ENCODE measurements around the gene EBF4.
"Not testable (repeated sequence)": the region's sequence is repeated elsewhere in the genome, so short reads cannot be mapped to it uniquely, and the experiment has no call there.

EBF4 gene

DNA sequence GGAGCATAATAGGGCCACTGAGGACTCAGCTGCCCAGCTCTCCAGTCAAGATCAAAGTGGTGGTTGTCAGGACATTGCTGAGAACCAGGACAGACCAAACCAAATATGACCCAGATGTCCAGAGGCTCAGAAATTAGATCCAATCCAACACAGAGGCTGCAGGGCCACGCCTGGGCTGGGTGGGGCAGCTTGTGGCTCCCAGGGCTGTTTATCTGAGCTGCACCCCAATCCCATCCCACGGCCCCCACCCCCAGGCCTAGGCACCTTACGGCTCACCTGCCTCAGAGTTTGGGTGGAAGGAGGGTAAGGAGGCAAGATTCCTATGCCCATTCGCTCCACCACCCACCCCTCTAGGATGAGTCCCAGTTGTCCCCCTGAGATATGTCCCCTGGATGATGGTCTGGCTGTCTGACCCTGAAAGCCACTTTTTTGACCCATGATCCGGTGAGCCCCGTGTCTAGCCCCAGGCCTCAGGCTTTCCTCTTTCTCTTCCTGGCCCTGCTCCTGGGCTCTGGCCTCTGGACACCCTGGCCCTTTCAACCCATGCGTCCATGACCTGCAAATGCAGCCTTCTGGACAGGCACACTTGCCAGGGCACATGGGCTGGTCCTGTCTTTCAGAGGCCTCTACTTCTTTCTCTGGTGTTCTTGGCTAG, 67.8 kb downstream of the EBF4 start:
- no peak for DNase-seq

DNA sequence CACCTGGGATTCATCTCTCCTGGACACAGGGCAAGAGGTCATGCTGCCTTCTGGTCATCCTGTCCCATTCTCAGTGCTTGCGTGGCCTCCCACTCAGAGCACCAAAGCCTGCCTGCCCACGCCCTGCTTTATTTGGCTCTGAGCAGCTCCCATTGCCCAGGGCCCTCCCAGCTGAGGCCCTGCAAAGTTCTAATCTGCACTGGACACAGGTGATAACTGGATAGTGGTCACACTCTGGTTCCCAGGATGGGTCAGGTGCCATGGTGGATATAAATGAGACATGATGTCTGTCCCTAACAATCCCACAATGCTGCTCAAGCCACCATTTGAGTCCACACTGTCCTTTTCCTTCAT, 68.3 kb downstream of the EBF4 start:
- DNase-seq, result no peak

DNA sequence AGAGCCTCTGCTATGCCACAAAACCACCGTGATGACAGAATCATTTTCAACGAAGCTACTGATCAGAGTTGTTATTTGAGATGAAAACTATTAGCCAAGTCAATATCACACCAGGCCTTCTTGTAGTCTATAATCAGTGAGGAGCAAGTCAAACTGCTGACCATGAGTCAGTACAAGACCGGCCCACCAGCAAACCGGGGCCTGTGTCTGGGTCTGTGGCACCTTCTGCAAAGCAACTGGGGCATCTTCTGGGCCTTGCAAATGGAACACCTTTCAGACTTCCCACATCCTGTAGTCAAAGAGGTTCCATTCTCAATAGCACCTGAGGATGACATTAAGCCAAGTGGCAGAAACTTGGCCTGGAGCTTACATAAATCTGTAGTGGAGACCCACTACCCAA, 69.3 kb downstream of the EBF4 start:
- DNase-seq, result no peak

DNA sequence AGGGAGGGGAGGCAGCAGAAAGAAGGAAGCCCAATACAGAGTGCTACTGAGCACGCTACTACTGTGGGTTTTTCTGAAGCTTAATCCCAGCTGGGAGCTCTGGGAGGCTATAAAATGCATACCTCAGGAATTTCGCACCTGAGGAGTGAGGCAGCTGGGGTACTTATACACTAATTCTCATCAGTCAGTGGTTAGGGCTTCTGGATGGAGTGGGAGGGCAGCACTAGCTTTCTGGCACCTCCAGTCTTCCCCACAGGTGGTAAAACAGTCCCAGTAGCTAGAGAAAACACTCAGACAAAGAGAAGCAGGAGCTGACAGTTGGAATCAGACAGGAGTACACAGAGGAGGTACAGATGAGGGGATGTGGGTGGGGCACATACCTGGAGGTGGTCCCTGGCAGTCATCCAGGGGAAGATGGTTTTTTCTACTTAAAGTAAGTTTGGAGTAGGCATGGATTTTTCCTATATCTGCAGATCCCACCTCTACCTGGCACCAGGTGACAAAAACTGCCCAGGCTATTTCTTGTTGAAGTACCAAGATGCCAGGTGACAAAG, 70.1 kb downstream of the EBF4 start:
- no peak for DNase-seq

DNA sequence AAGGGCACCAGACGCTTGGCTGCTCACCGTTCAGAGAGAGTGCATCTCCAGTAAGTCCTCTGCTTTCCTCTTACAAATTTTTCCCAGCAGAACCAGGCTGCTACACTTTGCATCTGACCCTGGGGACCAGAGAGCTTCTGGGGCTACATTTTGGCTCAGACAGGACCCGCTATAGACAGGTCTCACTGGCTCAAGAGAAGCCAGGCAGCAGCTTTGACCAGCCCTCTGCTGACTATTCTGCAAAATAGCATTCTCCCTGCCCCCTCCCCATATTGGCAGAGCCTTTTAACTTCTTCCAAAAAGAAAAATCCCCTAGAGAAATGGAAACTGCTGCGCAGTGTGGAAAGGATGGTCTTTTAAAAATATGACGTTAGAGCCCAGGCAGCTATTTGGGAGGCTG, 70.6 kb downstream of the EBF4 start:
- no peak for DNase-seq

DNA sequence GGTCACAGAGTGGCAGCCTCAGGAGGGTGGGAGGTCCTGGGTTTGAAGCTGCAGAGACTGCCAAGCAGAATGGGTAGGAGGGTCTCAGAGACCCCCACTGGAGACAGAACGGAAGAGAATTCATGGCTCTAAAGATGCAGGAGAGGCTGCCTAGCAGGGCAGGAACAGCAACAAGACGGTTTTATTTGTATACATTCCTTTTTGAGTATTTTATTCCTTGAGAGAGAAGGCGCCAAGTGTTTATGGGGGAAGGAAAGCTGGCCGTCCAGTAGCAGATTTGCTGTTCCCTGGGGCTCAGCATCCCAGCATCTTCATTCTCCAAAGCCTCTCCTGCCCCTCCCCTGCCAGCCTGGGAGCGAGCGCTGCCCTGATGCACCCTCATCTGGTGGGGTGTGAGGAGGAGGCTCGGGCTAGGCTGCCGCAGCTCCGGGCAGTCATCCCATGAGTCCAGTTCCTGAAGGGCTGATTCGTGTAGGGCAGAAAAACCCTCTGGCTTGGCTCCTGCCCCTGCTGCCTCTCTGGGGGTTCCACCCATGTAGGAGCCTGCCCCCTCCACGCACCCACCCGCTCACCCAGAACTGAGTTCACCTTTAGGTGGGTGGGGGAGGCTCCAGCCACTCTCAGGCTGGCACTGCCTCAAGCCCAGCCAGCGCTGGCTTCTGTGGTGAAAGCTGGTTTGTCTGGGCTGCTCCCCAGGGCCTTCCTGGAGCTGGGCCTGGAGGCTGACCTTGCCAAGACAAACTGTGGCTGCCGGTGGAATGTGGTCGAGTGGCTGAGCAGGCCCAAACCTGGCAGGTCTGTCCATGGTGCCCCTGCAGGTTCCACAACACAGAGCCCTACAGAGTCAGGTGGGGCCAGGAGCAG, 75.4 kb downstream of the EBF4 start:
- no peak for DNase-seq

DNA sequence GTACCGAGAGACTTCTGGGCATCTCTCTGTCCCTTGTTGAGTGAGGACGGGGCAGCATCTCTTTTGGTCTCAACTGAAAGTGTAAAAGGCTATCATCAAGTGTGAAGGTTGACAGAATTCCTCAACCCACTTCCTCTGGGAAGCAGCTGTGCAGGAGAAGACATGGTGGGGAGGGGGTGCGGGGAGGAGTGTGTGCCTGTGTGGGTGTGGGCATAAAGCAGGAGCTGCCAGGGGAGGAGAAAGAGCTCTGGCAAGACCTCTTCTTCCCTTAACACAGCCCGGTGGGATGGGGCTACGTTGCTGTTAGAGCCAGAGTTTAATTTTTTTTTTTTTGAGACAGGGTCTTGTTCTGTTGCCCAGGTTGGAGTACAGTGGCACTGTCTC, 76.0 kb downstream of the EBF4 start:
- DNase-seq, result no peak

DNA sequence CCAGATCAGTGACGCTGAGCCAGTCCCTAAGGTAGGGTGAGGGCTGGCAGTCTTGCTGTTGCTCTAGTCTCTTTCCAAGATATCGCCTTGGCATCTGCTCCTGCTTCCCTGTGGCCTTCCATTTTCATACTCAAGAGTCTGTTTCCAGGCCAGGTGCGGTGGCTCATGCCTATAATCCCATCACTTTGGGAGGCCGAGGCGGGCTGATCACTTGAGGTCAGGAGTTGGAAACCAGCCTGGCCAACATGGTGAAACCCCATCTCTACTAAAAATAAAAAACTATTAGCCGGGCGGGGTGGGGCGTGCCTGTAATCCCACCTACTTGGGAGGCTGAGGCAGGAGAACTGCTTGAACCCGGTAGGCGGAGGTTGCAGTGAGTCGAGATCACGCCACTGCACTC, 77.5 kb downstream of the EBF4 start:
- not testable (repeated sequence) for DNase-seq

DNA sequence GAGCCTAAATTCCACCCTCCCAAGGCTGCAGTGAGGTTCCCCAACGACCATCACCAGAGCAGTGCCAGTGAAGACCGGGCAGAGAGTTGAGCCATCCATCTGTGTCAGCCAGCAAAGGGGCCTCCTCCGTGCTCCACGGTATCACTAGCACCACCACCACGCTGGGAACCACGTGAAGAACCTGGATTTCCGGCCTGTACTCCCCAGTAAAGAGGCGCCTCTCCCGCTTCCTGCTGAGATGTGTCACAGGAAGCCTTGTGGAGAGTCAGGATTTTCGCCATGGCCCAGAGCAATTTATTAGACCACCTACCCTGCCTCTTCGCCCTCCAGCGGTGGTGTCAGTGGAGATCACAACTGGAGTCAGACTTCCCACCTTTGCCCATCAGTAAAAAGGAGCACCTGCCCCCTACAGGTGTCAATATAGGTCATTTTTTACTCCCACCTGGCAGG, 79.1 kb downstream of the EBF4 start:
- no peak for DNase-seq

DNA sequence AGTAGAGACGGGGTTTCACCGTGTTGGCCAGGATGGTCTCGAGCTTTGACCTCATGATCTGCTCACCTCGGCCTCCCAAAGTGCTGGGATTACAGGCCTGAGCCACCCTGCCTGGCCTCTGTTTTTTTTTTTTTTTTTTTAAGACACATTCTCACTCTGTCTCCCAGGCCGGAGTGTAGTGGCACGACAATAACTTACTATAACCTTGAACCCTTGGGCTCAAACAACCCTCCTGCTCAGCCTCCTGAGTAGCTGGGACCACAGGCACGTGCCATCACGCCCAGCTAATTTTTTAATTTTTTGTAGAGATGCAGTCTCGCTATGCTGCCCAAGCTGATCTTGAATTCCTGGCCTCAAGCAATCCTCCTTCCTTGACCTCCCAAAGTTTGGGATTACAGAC, 81.2 kb downstream of the EBF4 start:
- DNase-seq, result no peak

DNA sequence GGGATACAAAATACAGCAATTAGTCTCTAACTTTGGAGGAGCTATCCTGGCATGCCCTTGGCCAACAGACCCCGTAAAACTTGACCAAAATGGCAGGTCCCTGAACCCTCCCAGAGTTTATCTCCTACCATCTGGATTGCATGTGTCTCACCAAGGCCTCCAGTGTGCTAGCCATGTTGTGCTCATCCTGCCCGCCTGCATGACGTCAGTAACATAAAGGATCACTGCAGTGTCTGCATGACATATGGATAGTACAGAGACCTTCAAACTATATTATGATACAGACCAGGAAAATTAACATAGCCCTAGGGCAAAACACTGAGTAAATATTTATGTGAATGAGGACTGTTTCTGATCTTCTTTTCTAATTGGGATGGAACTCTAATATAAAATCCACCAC, 82.6 kb downstream of the EBF4 start:
- DNase-seq, result no peak

DNA sequence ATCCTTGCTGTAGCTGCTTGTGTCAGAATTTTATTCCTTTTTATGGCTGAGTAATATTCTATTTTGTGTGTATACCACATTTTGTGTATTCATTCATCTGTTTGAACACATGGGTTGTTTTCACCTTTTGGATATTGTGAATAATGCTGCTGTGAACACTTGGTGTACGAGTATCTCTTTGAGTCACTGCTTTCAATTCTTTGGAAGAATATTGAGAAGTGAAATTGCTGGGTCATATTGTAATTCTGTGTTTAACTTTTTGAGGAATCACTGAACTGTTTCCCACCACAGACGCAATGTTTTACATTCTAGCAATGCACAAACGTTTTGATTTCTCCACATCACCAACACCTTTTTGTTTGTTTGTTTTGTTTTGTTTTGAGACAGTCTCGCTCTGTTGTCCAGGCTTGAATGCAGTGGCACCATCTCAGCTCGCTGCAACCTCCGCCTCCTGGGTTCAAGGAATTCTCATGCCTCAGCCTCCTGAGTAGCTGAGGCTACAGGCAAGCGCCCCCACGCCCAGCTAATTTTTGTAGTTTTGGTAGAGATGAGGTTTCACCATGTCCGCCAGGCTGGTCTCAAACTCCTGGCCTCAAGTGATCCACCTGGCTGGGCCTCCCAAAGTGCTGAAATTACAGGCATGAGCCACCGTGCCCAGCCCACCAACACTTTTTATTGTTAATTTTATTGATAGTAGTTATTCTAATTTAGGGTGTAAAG, 86.2 kb downstream of the EBF4 start:
- no peak for DNase-seq

DNA sequence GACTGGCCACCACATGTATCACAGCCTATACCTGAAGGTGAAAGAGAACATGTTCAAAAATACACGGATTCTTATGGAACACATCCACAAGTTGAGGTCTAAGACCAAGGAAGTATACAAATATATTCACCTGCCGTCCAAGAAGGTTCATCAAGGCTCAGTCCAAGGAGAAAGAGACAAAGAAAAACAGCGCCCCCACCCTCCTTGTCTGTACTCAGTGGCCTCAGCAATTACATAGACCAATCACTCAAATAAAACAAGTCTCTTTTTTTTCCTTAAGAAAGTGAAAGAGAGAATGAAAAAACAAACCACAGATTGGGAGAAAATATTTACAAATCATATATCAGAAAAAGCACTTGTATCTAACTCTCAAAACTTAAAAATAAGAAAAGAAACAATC, 88.4 kb downstream of the EBF4 start:
- DNase-seq, result no peak

DNA sequence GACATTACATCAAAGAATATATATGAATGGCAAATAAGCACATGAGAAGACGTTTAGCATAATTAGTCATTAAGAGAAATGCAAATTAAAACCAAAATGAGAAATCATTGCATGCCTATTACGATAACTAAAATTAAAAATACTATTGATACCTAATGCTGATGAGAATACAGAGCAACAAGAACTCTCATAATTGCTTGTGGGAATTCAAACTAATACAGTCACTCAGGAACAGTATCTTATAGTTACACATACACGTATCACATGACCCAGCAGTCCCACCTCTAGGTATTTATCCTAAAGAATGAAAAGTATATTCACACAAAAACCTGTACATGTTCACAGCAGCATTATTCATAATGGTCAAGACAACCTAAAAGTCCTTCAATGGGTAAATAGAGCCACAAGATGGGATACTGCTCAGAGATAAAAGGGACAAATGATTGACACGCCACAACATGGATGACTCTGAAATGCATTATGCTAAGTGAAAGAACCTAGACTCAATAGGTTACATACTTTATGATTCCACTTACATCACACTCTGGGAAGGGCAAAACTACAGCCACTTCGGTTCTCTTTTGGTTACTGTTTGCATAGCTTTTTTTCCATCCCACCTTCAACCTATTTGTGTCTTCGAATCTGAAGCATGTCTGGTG, 91.5 kb downstream of the EBF4 start:
- DNase-seq, result no peak

DNA sequence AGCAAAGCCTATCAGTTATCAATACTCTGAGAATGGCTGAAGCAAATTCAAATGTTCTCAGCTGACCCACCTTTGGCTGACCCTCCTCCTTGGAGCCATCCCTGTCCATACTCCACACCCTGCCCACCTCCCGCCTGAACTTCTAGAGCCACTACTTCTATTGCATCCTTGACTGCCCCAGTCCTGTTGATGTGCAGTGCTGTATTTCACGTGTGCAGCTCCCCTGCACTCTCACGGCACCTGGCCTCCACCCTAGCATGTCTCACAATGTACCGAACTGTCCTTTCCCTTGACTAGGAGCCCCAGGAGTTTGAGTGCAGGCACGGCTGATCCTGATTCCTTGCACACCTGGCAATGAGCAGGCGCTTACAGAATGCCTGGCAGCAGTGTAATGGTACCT, 100.9 kb downstream of the EBF4 start:
- DNase-seq, result no peak

DNA sequence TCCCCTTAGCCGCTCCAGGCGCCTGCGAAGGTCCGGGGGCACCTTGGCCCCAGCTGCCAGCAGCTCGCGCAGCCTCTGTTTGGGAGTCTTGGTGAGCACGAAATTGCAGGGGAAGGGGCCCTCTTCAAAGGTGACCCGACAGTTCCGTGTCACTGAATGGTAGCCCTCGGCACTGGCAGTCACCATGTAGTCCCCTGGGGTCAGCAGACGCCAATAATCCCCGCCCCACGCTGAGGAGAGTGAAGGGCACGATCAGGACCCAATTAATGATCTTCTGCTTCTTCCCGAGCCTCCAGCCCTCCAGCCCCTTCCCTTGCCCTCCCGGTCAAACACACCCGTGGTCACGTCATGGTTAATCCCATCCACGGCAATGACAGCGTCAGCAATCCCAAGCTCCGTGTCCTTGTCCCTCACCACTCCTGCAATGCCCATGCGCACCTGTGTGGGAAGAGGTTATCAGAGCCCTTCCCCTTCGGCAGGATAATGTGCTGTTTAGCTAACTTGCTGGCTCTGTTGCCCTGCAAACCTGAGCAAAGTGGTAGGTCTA, 101.7 kb downstream of the EBF4 start:
- no peak for DNase-seq

DNA sequence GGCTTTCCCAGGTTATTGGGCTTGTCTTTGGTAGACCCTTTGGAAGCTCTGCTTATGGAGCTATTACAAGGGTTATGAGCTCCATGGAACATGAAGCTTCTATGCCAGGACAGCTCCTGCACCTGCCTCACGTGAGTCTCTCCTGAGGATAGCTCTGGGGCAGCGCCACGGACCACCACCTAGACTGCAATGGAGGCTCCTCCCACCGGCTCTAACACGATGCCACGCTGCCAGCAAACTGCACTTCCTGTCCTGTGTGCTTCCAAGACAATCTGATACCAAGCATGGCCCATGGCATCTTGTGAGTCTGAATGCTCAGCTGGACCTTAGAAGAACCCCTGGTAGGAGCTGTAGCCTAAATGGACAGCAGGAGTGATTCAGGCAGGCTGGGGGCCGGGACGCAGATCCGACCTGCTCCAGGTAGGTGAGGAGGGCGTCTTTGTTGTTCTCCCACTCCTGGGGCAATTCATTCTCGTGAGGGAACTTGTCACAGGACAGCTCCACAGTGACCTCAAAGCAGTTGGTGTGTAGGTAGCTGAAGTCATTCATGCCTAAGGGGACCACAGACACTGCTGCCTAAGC, 102.4 kb downstream of the EBF4 start:
- DNase-seq, result no peak

DNA sequence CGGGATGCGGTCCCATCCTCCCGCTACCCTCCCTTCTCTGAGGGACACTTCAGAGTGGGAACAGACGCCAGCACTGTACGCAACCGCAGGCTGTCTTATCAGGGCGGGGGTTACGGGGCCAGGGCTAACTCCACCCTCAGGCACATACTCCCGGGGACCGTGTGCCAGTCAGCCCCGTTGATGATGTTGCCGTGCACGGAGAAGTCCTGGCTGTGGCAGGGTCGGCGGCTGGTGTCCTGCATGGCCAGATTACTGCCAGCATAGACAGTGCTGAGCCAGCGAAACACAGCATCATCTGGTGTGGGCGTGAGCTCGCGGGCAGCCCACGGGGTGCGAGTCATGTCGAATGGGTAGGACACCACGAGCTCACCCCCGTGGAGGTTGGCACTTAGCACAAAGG, 102.9 kb downstream of the EBF4 start:
- no peak for DNase-seq

DNA sequence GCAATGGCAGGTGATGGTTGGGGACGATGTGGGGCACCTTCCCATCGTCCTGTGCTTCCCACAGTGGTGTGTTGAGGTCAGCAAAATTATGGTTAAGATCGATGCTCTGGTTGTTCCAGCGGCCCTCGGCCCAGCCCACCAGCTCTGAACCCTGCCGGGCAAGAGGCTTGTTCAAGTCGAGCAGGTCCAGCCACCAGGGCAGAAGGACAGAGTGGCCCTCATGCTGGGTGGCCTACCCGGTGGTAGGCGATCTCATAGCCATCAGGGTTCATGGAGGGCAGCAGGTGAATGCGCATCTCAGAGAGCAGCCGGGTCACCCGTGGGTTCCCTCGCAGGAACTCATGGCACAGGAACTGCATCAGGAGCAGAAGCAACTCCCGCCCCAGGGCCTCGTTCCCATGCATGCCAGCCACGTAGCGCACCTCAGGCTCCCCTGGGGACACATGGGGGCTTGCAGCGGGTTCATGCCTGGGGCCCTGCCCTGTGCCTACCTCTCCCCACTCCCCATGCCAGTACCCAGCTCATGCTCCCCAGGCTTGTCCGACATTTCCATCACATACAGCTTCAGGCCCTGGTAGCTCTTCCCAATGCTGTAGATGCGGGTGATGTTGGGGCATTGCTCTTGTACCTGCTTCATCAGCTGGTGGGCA, 103.6 kb downstream of the EBF4 start:
- DNase-seq, result no peak

DNA sequence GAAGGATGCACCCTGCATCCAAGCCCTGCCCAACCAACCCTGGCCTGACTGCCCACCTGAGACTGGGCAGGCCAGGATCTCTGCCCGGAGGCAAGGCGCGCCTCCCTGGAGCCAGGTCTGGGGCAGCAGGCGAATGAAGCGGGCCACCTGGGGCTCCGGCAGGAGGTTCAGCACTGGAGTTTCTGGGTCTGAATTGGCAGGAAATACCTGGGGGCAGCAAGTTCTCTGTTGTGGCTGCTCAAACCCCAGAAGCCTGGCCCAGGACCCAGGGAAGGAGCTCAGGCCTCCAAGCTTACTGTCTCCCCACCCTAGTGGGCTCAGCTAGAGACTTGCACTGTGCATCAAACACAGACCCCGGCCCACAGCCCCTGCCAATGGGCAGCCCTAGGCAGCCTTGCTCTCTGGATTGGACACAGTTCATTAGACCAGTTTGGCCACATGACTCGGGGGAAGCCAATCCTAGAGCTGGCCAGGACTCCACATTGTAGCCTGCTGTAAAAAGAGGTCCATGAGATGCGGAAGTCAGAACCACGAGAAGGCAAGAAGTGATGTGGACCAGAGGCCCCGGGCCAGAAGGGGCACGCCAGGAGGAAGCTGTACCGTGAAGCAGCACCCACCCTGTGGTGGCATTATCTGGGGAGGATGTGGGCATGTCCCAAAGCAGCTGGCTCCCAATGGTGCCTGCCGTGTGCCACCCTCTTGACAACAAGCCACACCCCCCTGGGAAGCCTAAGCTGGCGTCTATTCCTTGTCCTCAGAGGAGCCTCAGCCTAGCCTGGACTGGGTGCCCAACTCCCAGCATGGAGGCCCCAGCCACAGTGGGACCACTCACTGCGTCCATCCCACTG, 104.8 kb downstream of the EBF4 start:
- no peak for DNase-seq
